ENCODE measurements around the gene SSH3. TPM values are rescaled to one million over a fixed set of nuclear protein-coding genes. Genes with fewer than 3 reads are reported as not detected.

SSH3 gene
- total and polyA plus RNA-seq, 7 experiments from 2014 or later: 1.1 to 23.8 (median 14.8) TPM

GRCh38 chr11:67276781-67277230 is 26.5 kb upstream of the SSH3 start:
- ATAC-seq (peak; percentile 29), DNase-seq (peak in 6 of 9 donors; percentile 31 to 64 (median 39))
- peaks cover 3 to 38% (median 8%) of the 10 kb centered on the region in 5 donors for H3K36me3 Mint-ChIP-seq

GRCh38 chr11:67277231-67277961 is 25.9 kb upstream of the SSH3 start:
- Mint-ChIP-seq H3K27me3 (no peaks in the 10 kb centered on the region), H3K4me1 (peaks cover 47 to 83% (median 66%) of the 10 kb centered on the region in 7 donors), H3K9me3 (no peaks in the 10 kb centered on the region), H3K27ac (peak overlapping the region; percentile 87 to 100 (median 97)), H3K36me3 (peaks cover 3 to 36% (median 8%) of the 10 kb centered on the region in 5 donors), H3K4me3 (peak overlapping the region; percentile 62 to 99 (median 88))
- peak overlapping the region; percentile 93 for H3K27ac ChIP-seq (ENCODE audit: low read depth, low read length)
- ChIA-PET POLR2A (interaction anchor here (0.5 to 21.3 kb wide), 17 partner anchors 4 to 1779 kb away, joined by 3 to 729 read pairs (median 5); partner anchors contain the start of genes ANKRD13D, GRK2, MALAT1 and PPP1CA), CTCF (interaction anchor here (0.6 to 3.6 kb wide), 12 partner anchors 8 to 170 kb away, joined by 3 to 19 read pairs (median 4); partner anchors contain the start of gene GRK2)
- DNase-seq (peak; percentile 79 to 94 (median 93)), ATAC-seq (peak; percentile 97)
- H3K9me3 ChIP-seq (ENCODE audit: control insufficient read depth in 2 of 3, low read length in 3 of 3): no peaks in the 10 kb centered on the region
- intact Hi-C loops (cut with micrococcal nuclease): loop anchor here (1.0 to 2.0 kb wide), 4 partner anchors 9 to 40 kb away; no protein-coding TSS in a partner anchor
- H3K36me3 ChIP-seq (ENCODE audit: control insufficient read depth in 2 of 3, insufficient read depth in 3 of 3, low read length in 3 of 3): peaks cover 26 to 54% (median 36%) of the 10 kb centered on the region in 3 experiments
- H3K4me3 ChIP-seq (ENCODE audit: low read length): peak overlapping the region; percentile 90
- peaks cover 79 to 87% of the 10 kb centered on the region in 2 donors for H3K4me1 ChIP-seq (ENCODE audit: control insufficient read depth in 2 of 2, insufficient read depth in 2 of 2, low read length in 2 of 2)
- no peaks in the 10 kb centered on the region for H3K27me3 ChIP-seq (ENCODE audit: control insufficient read depth in 2 of 2, insufficient read depth in 2 of 2, low read length in 2 of 2)

More at GRCh38 chr11:67276781-67277230, 26.5 kb upstream of the SSH3 start:
- H3K9me3 Mint-ChIP-seq: no peaks in the 10 kb centered on the region
- POLR2A ChIA-PET: interaction anchor here (1.0 to 21.3 kb wide), 13 partner anchors 3 to 1778 kb away, joined by 3 to 729 read pairs (median 7); partner anchors contain the start of genes ANKRD13D, GRK2, MALAT1 and PPP1CA
- peaks cover 20 to 48% (median 30%) of the 10 kb centered on the region in 3 experiments for H3K36me3 ChIP-seq (ENCODE audit: control insufficient read depth in 2 of 3, insufficient read depth in 3 of 3, low read length in 3 of 3)
- H3K4me3 Mint-ChIP-seq: peak overlapping the region; percentile 62 to 99 (median 88)
- intact Hi-C loops (cut with micrococcal nuclease): loop anchor here (1.0 to 2.0 kb wide), 4 partner anchors 9 to 40 kb away; no protein-coding TSS in a partner anchor
- H3K27me3 Mint-ChIP-seq: no peaks in the 10 kb centered on the region
- peaks cover 53 to 88% (median 70%) of the 10 kb centered on the region in 7 donors for H3K4me1 Mint-ChIP-seq
- H3K4me3 ChIP-seq (ENCODE audit: low read length): peak overlapping the region; percentile 90
- peak overlapping the region; percentile 87 to 100 (median 97) for H3K27ac Mint-ChIP-seq
- peak overlapping the region; percentile 93 for H3K27ac ChIP-seq (ENCODE audit: low read depth, low read length)
- H3K9me3 ChIP-seq (ENCODE audit: control insufficient read depth in 2 of 3, low read length in 3 of 3): no peaks in the 10 kb centered on the region
- H3K4me1 ChIP-seq (ENCODE audit: control insufficient read depth in 2 of 2, insufficient read depth in 2 of 2, low read length in 2 of 2): peaks cover 85 to 93% of the 10 kb centered on the region in 2 donors
- no peaks in the 10 kb centered on the region for H3K27me3 ChIP-seq (ENCODE audit: control insufficient read depth in 2 of 2, insufficient read depth in 2 of 2, low read length in 2 of 2)
- CTCF ChIA-PET: interaction anchor here (0.7 to 3.6 kb wide), 11 partner anchors 9 to 170 kb away, joined by 3 to 19 read pairs (median 5); partner anchors contain the start of gene GRK2

GRCh38 chr11:67278135-67278938 is 25.0 kb upstream of the SSH3 start:
- Histone ChIP-seq H3K36me3 (ENCODE audit: control insufficient read depth in 2 of 3, insufficient read depth in 3 of 3, low read length in 3 of 3) (peaks cover 36 to 54% (median 46%) of the 10 kb centered on the region in 3 experiments), H3K27me3 (ENCODE audit: control insufficient read depth in 2 of 2, insufficient read depth in 2 of 2, low read length in 2 of 2) (no peaks in the 10 kb centered on the region), H3K4me3 (ENCODE audit: low read length) (peak overlapping the region; percentile 90), H3K9me3 (ENCODE audit: control insufficient read depth in 2 of 3, low read length in 3 of 3) (no peaks in the 10 kb centered on the region), H3K4me1 (ENCODE audit: control insufficient read depth in 2 of 2, insufficient read depth in 2 of 2, low read length in 2 of 2) (peaks cover 70 to 77% of the 10 kb centered on the region in 2 donors), H3K27ac (ENCODE audit: low read depth, low read length) (peak overlapping the region; percentile 93)
- ChIA-PET POLR2A (interaction anchor here (0.5 to 21.3 kb wide), 18 partner anchors 5 to 1638 kb away, joined by 3 to 729 read pairs (median 5); partner anchors contain the start of genes ANKRD13D, GRK2, PPP1CA and SSH3), CTCF (interaction anchor here (1.0 to 3.6 kb wide), 7 partner anchors 9 to 39 kb away, joined by 3 to 19 read pairs (median 7); partner anchors contain the start of gene GRK2)
- ATAC-seq (no peak), DNase-seq (no peak)
- peaks cover 41 to 83% (median 59%) of the 10 kb centered on the region in 7 donors for H3K4me1 Mint-ChIP-seq
- intact Hi-C loops (cut with micrococcal nuclease): no loop called here
- no peaks in the 10 kb centered on the region for H3K27me3 Mint-ChIP-seq
- no peaks in the 10 kb centered on the region for H3K9me3 Mint-ChIP-seq
- H3K36me3 Mint-ChIP-seq: peaks cover 3 to 34% (median 8%) of the 10 kb centered on the region in 5 donors
- H3K27ac Mint-ChIP-seq: peak overlapping the region; percentile 87 to 100 (median 97)
- peak overlapping the region; percentile 62 to 99 (median 88) for H3K4me3 Mint-ChIP-seq

GRCh38 chr11:67278939-67279588 is 24.3 kb upstream of the SSH3 start:
- peaks cover 3 to 37% (median 8%) of the 10 kb centered on the region in 5 donors for H3K36me3 Mint-ChIP-seq
- H3K4me3 Mint-ChIP-seq: peak overlapping the region; percentile 27 to 99 (median 82)
- intact Hi-C loops (cut with micrococcal nuclease): no loop called here
- H3K27me3 Mint-ChIP-seq: no peaks in the 10 kb centered on the region
- H3K27ac Mint-ChIP-seq: peak overlapping the region; percentile 83 to 100 (median 97)
- ChIA-PET CTCF (interaction anchor here (1.0 to 1.8 kb wide), 3 partner anchors 8 to 14 kb away, joined by 3 to 7 read pairs (median 3); no protein-coding TSS in a partner anchor), POLR2A (interaction anchor here (0.5 to 21.3 kb wide), 4 partner anchors 5 to 172 kb away, joined by 3 to 729 read pairs (median 366); partner anchors contain the start of genes ANKRD13D and GRK2)
- DNase-seq (no peak), ATAC-seq (no peak)
- no peaks in the 10 kb centered on the region for H3K9me3 Mint-ChIP-seq
- H3K9me3 ChIP-seq (ENCODE audit: control insufficient read depth in 2 of 3, low read length in 3 of 3): no peaks in the 10 kb centered on the region
- H3K4me3 ChIP-seq (ENCODE audit: low read length): no peak overlapping the region
- peaks cover 43 to 61% (median 52%) of the 10 kb centered on the region in 3 experiments for H3K36me3 ChIP-seq (ENCODE audit: control insufficient read depth in 2 of 3, insufficient read depth in 3 of 3, low read length in 3 of 3)
- H3K27me3 ChIP-seq (ENCODE audit: control insufficient read depth in 2 of 2, insufficient read depth in 2 of 2, low read length in 2 of 2): no peaks in the 10 kb centered on the region
- peaks cover 62 to 72% of the 10 kb centered on the region in 2 donors for H3K4me1 ChIP-seq (ENCODE audit: control insufficient read depth in 2 of 2, insufficient read depth in 2 of 2, low read length in 2 of 2)
- H3K4me1 Mint-ChIP-seq: peaks cover 41 to 78% (median 59%) of the 10 kb centered on the region in 7 donors
- H3K27ac ChIP-seq (ENCODE audit: low read depth, low read length): peak overlapping the region; percentile 93

- no peak for ATAC-seq
- Histone ChIP-seq H3K27ac (ENCODE audit: low read depth, low read length) (peak overlapping the region; percentile 93), H3K9me3 (ENCODE audit: control insufficient read depth in 2 of 3, low read length in 3 of 3) (no peaks in the 10 kb centered on the region), H3K36me3 (ENCODE audit: control insufficient read depth in 2 of 3, insufficient read depth in 3 of 3, low read length in 3 of 3) (peaks cover 47 to 66% (median 55%) of the 10 kb centered on the region in 3 experiments), H3K4me3 (ENCODE audit: low read length) (no peak overlapping the region), H3K27me3 (ENCODE audit: control insufficient read depth in 2 of 2, insufficient read depth in 2 of 2, low read length in 2 of 2) (no peaks in the 10 kb centered on the region), H3K4me1 (ENCODE audit: control insufficient read depth in 2 of 2, insufficient read depth in 2 of 2, low read length in 2 of 2) (peaks cover 55 to 65% of the 10 kb centered on the region in 2 donors)
- intact Hi-C loops (cut with micrococcal nuclease): no loop called here
- ChIA-PET CTCF (interaction anchor here (1.5 to 1.8 kb wide), 2 partner anchors 8 kb away, joined by 3 to 7 read pairs; no protein-coding TSS in a partner anchor), POLR2A (interaction anchor here (0.7 to 21.3 kb wide), 5 partner anchors 6 to 125 kb away, joined by 3 to 729 read pairs (median 5); partner anchors contain the start of genes ANKRD13D and GRK2)
- Mint-ChIP-seq H3K9me3 (no peaks in the 10 kb centered on the region), H3K27ac (peak overlapping the region; percentile 87 to 100 (median 97)), H3K27me3 (no peaks in the 10 kb centered on the region), H3K4me1 (peaks cover 36 to 74% (median 53%) of the 10 kb centered on the region in 7 donors), H3K4me3 (peak overlapping the region in 6 of 10 donors; percentile 30 to 99 (median 91)), H3K36me3 (peaks cover 3 to 32% (median 8%) of the 10 kb centered on the region in 5 donors)
- no peak for DNase-seq
Observed at GRCh38 chr11:67279589-67280340, 23.6 kb upstream of the SSH3 start.
